SU-DHL-6 (cell line): ENCODE data around the gene POU6F2.

Experiments
- H2AFZ ChIP-seq: fragments of 200-600 bp; sonication (generic); 2 replicates; pipeline ENCODE4 v1.6.1; 2014; ENCODE audit warnings: low read depth, mild to moderate bottlenecking, moderate library complexity, mixed read lengths, antibody characterized with exemption, low read length; ENCODE audit not compliant: severe bottlenecking
- H3F3A ChIP-seq: fragments of 200-600 bp; shearing (Covaris generic); 2 replicates; pipeline ENCODE4 v1.6.0; 2016; ENCODE audit warnings: antibody characterized with exemption, mild to moderate bottlenecking; ENCODE audit not compliant: insufficient read depth
- H3K27ac ChIP-seq: fragments of 200-600 bp; sonication (generic); 2 replicates; pipeline ENCODE4 v1.5.1; 2016; ENCODE audit warnings: low read depth, mild to moderate bottlenecking, low read length, moderate library complexity, mixed read lengths
- H3K27me3 ChIP-seq: fragments of 200-600 bp; sonication (generic), shearing (Covaris generic); 2 replicates; pipeline ENCODE4 v1.6.0; 2014; ENCODE audit warnings: mild to moderate bottlenecking, low read length
- H3K36me3 ChIP-seq: fragments of 200-600 bp; sonication (generic); 2 replicates; pipeline ENCODE4 v1.6.1; 2014; ENCODE audit warnings: mild to moderate bottlenecking, low read length, mixed read lengths
- H3K4me2 ChIP-seq: fragments of 300-600, 200-600 bp; shearing (Covaris generic), sonication (generic); 2 replicates; pipeline ENCODE4 v1.6.0; 2014; ENCODE audit warnings: low read length, low read depth, mild to moderate bottlenecking; ENCODE audit not compliant: poor library complexity, severe bottlenecking
- H3K4me3 ChIP-seq: fragments of 200-600 bp; sonication (generic); 2 replicates; pipeline ENCODE4 v1.5.1; 2014; ENCODE audit warnings: antibody characterized with exemption, low read length, mild to moderate bottlenecking, mixed read lengths; ENCODE audit not compliant: insufficient read depth, poor library complexity, severe bottlenecking
- H3K79me2 ChIP-seq: fragments of 200-600 bp; sonication (generic); 2 replicates; pipeline ENCODE4 v1.6.1; 2014; ENCODE audit warnings: mild to moderate bottlenecking, low read length, moderate library complexity; ENCODE audit not compliant: insufficient read depth
- H3K9ac ChIP-seq: fragments of 200-600 bp; sonication (generic); 2 replicates; pipeline ENCODE4 v1.7.0; 2014; ENCODE audit warnings: mild to moderate bottlenecking, low read length
- H3K9me2 ChIP-seq: fragments of 200-600 bp; sonication (generic); replicated peaks from 2 replicates; pipeline ENCODE4 v1.6.1; 2014; ENCODE audit warnings: low read length; ENCODE audit not compliant: insufficient read depth
- H3K9me3 ChIP-seq: fragments of 200-600 bp; sonication (generic); 2 replicates; pipeline ENCODE4 v1.6.1; 2014; ENCODE audit warnings: low read length, mixed read lengths; ENCODE audit not compliant: insufficient read depth
- H4K20me1 ChIP-seq: fragments of 200-600 bp; sonication (generic); 2 replicates; pipeline ENCODE4 v1.6.1; 2014; ENCODE audit warnings: low read depth, mild to moderate bottlenecking, antibody characterized with exemption, low read length, moderate library complexity, mixed read lengths
- CTCF ChIP-seq: fragments of 200-600 bp; sonication (generic); IDR thresholded peaks from one replicate; pipeline ENCODE4 v1.5.1; 2017; ENCODE audit warnings: antibody characterized with exemption, mild to moderate bottlenecking, low read length, moderate library complexity; ENCODE audit not compliant: insufficient read depth, poor library complexity, severe bottlenecking
- EZH2phosphoT487 ChIP-seq: fragments of 200-600 bp; sonication (generic), shearing (Covaris generic); conservative IDR thresholded peaks from 2 replicates; pipeline ENCODE4 v1.6.1; 2018; ENCODE audit warnings: mild to moderate bottlenecking, antibody characterized with exemption, low read length, moderate library complexity, mixed read lengths

Gene POU6F2

GRCh38 chr7:39480901-39481300 is 503.2 kb downstream of the POU6F2 start:
- H3K27ac ChIP-seq, result no peak overlapping the region
- H3K9ac ChIP-seq, result no peak overlapping the region
- no peaks in the 10 kb centered on the region for H4K20me1 ChIP-seq
- no peaks in the 10 kb centered on the region for H3K27me3 ChIP-seq
- no peaks in the 10 kb centered on the region for H3K79me2 ChIP-seq
- H3K9me3 ChIP-seq, result 0 out of 2 replicates have a peak, but pooled peaks cover 4% of the 10 kb centered on the region
- no peaks in the 10 kb centered on the region for H3K36me3 ChIP-seq
- no peak overlapping the region for H3K4me3 ChIP-seq
- no peak overlapping the region for H3K4me2 ChIP-seq
- H3K9me2 ChIP-seq, result no peaks in the 10 kb centered on the region
- H2AFZ ChIP-seq, result no peak overlapping the region
- no peaks in the 10 kb centered on the region for H3F3A ChIP-seq
- TF ChIP-seq CTCF (no peak), EZH2phosphoT487 (no peak)

GRCh38 chr7:39488467-39489393 is 511.0 kb downstream of the POU6F2 start:
- H2AFZ ChIP-seq, result no peak overlapping the region

GRCh38 chr7:39490296-39490695 is 512.6 kb downstream of the POU6F2 start:
- H3K9me3 ChIP-seq, result no peaks in the 10 kb centered on the region
- TF ChIP-seq CTCF (no peak), EZH2phosphoT487 (no peak)
- no peak overlapping the region for H3K4me2 ChIP-seq
- no peak overlapping the region for H3K9ac ChIP-seq
- no peaks in the 10 kb centered on the region for H3K79me2 ChIP-seq
- H3F3A ChIP-seq, result no peaks in the 10 kb centered on the region
- no peak overlapping the region for H3K4me3 ChIP-seq
- H3K27me3 ChIP-seq, result 0 out of 2 replicates have a peak, but pooled peaks cover 3% of the 10 kb centered on the region
- no peaks in the 10 kb centered on the region for H3K36me3 ChIP-seq
- H2AFZ ChIP-seq, result no peak overlapping the region
- H3K9me2 ChIP-seq, result 0 out of 2 replicates have a peak, but pooled peaks cover 5% of the 10 kb centered on the region
- no peaks in the 10 kb centered on the region for H4K20me1 ChIP-seq
- H3K27ac ChIP-seq, result no peak overlapping the region

More at GRCh38 chr7:39488467-39489393, 511.0 kb downstream of the POU6F2 start:
- Histone ChIP-seq H4K20me1 (no peaks in the 10 kb centered on the region), H3K79me2 (no peaks in the 10 kb centered on the region), H3K9me2 (0 out of 2 replicates have a peak, but pooled peaks cover 5% of the 10 kb centered on the region), H3K9me3 (no peaks in the 10 kb centered on the region), H3K4me2 (no peak overlapping the region), H3K27ac (no peak overlapping the region), H3K27me3 (0 out of 2 replicates have a peak, but pooled peaks cover 3% of the 10 kb centered on the region), H3F3A (no peaks in the 10 kb centered on the region), H3K36me3 (no peaks in the 10 kb centered on the region), H3K4me3 (no peak overlapping the region), H3K9ac (no peak overlapping the region)
- no peak for TF ChIP-seq EZH2phosphoT487
- TF ChIP-seq CTCF, result no peak
